GM18870 (cell line): ENCODE measurements around the gene RAB3C.
A peak's percentile ranks its signal among the peaks of the same experiment; 100 is the strongest.
"Not testable (repeated sequence)": the region's sequence is repeated elsewhere in the genome, so short reads cannot be mapped to it uniquely, and the experiment has no call there.

Experiments used
- ATAC-seq: cut with Tn5 transposase; IDR thresholded peaks from one replicate; pipeline ENCODE4 v1.9.1; 2021; ENCODE audit warnings: moderate library complexity; ENCODE audit not compliant: unreplicated experiment

Gene RAB3C

GRCh38 chr5:58582803-58583491 lies at the start of gene RAB3C:
TSS of gene RAB3C (plus strand) at chr5:58583075. CDS start at chr5:58583209, 134 bp downstream.
- ATAC-seq = peak; percentile 99

DNA sequence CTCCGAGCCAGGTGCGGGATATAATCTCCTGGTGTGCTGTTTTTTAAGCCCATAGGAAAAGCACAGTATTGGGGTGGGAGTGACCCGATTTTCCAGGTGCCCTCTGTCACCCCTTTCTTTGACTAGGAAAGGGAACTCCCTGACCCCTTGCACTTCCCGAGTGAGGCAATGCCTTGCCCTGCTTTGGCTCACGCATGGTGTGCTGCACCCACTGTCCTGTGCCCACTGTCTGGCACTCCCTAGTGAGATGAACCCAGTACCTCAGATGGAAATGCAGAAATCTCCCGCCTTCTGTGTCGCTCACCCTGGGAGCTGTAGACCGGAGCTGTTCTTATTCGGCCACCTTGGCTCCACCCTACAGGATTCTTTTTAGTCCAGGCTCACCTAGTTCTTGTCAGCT lies 40.9 kb upstream of the RAB3C start:
- not testable (repeated sequence) for ATAC-seq

- no peak for ATAC-seq
These were observed 40.2 kb upstream of the RAB3C start for GRCh38 chr5:58542709-58543108.

DNA sequence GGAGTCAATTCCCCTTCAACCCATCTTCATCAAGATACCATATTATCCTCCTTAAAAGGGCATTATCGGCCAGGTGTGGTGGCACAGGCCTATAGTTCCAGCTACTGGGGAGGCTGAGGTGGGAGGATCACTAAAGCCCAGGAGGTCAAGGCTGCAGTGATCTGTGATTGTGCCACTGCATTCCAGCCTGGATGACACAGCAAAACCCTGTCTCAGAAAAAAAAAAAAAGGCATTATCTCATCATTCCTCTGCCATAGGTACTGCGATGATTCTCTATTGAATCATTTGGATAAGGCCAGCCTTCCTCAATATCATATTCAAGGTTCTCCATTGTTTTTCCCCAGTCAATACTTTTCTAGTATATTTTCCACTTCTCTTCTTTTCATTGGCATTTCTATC lies 39.2 kb upstream of the RAB3C start:
- ATAC-seq = no peak

GRCh38 chr5:58544195-58544594 lies 38.7 kb upstream of the RAB3C start:
- no peak for ATAC-seq

- ATAC-seq = no peak
These were observed 37.9 kb upstream of the RAB3C start for GRCh38 chr5:58544926-58545325.

GRCh38 chr5:58545912-58546311 lies 37.0 kb upstream of the RAB3C start:
- ATAC-seq = peak; percentile 94

DNA sequence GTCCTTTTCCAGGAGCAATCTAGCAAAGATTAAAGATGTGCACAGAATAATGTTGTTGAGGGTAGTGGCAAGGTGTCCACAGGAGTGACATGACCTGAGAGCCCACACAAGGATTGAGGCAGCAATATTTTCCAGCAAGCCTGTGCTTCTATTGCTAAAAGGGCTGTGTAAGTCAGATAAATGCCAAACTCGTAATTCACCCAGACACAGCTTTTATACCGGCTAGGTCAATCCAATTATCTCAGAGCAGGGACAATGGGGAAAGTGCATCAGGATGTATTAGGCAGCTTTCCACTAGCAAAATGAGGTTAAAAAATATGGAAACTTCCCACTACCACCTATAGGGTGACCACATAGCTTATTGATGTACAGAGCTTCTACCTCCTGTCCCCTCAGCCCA lies 34.8 kb upstream of the RAB3C start:
- no peak for ATAC-seq

- no peak for ATAC-seq
These were observed 31.4 kb upstream of the RAB3C start for GRCh38 chr5:58551492-58551891.

GRCh38 chr5:58557665-58558338 lies 25.1 kb upstream of the RAB3C start:
- not testable (repeated sequence) for ATAC-seq

- ATAC-seq = not testable (repeated sequence)
These were observed 19.7 kb upstream of the RAB3C start for GRCh38 chr5:58563016-58563700.

DNA sequence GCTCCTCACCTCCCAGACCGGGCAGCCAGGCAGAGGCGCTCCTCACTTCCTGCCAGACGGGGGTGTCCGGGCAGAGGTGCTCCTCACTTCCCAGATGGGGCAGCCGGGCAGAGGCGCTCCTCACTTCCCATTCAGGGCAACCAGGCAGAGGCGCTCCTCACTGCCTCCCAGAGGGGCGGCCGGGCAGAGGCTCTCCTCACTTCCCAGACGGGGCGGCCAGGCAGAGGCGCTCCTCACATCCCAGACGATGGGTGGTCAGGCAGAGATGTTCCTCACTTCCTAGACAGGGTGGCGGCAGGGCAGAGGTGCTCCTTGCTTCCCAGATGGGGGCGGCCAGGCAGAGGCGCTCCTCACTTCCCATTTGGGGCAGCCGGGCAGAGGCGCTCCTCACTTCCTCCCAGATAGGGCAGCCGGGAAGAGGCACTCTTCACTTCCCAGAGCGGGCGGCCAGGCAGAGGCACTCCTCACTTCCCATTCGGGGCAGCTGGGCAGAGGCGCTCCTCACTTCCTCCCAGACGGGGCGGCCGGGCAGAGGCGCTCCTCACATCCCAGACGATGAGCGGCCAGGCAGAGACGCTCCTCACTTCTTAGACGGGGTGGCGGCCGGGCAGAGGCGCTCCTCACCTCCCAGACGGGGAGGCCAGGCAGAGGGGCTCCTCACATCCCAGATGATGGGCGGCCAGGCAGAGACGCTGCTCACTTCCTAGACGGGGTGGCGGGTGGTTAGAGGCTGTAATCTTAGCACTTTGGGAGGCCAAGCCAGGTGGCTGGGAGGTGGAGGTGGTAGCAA lies 18.6 kb upstream of the RAB3C start:
- not testable (repeated sequence) for ATAC-seq

DNA sequence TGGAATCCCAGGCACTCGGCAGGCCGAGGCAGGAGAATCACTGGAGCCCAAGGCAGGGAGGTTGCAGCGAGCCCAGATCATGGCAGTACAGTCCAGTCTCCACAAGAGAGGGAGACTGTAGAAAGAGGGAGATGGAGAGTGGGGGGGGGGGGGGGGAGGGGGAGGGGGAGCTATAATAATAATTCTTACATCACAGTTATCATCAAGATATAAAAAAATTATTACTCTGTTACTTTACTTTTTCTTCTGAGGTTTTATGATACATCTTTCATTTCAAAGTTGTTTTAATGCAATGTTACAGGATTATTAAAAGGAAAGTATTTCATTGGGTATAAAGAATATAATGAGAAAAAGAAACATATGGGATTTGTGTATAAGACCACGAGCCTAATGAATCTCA lies 17.8 kb upstream of the RAB3C start:
- no peak for ATAC-seq

- no peak for ATAC-seq
These were observed 11.4 kb upstream of the RAB3C start for GRCh38 chr5:58571501-58571900.

GRCh38 chr5:58572973-58573372 lies 9.9 kb upstream of the RAB3C start:
- not testable (repeated sequence) for ATAC-seq

DNA sequence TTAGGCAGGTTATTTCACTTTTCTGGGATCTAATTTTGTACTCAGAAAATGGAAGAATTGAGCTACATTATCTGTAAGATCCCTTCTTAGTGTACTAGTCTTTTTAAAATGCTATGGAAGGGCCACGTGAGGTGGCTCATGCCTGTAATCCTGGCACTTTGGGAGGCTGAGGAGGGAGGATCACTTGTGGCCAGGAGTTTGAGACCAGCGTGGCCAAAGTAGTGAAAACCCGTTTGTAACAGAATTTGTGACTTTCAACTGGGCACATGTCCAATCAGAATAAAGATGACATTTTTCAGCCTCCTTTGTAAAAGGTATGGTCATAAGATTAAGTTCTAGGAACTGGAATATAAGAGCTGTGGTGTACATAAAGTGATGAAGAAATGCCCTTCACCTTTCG lies 3.1 kb upstream of the RAB3C start:
- no peak for ATAC-seq

GRCh38 chr5:58582019-58582802 lies 664 bp upstream of the RAB3C start:
- peak; percentile 31 for ATAC-seq

GRCh38 chr5:58595952-58596351 lies 13.1 kb downstream of the RAB3C start:
- ATAC-seq = no peak

DNA sequence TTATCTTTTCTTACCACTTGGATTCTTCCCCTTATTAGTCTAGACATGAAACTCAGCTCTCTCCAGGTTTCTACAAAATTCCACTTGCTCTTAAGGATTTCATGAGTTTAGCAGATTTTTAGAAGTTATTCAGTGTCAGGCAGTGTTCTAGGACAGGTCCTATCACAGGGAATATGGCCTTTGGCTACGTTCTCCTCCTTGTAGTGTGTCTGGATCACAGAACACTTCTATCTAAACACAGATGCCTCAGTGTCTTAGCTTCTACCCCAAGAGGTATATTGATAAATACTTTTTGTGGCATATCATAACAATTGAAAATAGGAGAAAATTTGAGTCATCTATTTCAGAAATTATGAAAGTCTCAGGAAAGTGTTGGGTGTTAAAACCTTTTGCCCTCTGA lies 15.6 kb downstream of the RAB3C start:
- ATAC-seq = no peak

- no peak for ATAC-seq
These were observed 16.3 kb downstream of the RAB3C start for GRCh38 chr5:58599217-58599616.
